Activated naive CD4-positive, alpha-beta T cell treated with anti-CD3 and anti-CD28 coated beads for 36 hours (primary cell): ENCODE data around the gene DEFB123. TPM values are rescaled to one million over a fixed set of nuclear protein-coding genes. Genes with fewer than 3 reads are reported as not detected.

Source experiments
- total RNA-seq, 2 experiments: library from RNA; stranded (reverse); gene quantifications; one replicate each; pipeline ENCODE4 v1.2.3, GENCODE V29; 2021

The DEFB123 gene
- total RNA-seq, 2 experiments from 2014 or later = not detected

Other genes with a start within 250 kb of the DEFB123 start
- not detected for gene DEFB115, start 183.0 kb upstream of the DEFB123 start, total RNA-seq
- not detected for gene DEFB116, start 132.0 kb upstream of the DEFB123 start, total RNA-seq
- gene DEFB118, start 72.0 kb upstream of the DEFB123 start, total RNA-seq = not detected
- not detected for gene DEFB119, start 50.0 kb upstream of the DEFB123 start, total RNA-seq
- gene DEFB121, start 34.4 kb upstream of the DEFB123 start, total RNA-seq = not detected
- gene DEFB124, start 34.5 kb downstream of the DEFB123 start, total RNA-seq = not detected
- not detected for gene REM1, start 34.7 kb downstream of the DEFB123 start, total RNA-seq
- gene HM13, start 73.8 kb downstream of the DEFB123 start, total RNA-seq = 10 to 100 TPM; 67.3 to 69.4 TPM
- 1 to 10 TPM; 1.8 to 2.4 TPM for gene ID1, start 164.7 kb downstream of the DEFB123 start, total RNA-seq
- not detected for gene COX4I2, start 197.3 kb downstream of the DEFB123 start, total RNA-seq